Endothelial cell of umbilical vein (primary cell): ENCODE results near the gene CLTCL1. TPM values are rescaled to one million over a fixed set of nuclear protein-coding genes. Genes with fewer than 3 reads are reported as not detected.
"Not testable (repeated sequence)": the region's sequence is repeated elsewhere in the genome, so short reads cannot be mapped to it uniquely, and the experiment has no call there.

Experiments
- BruUV-seq: library from RNA; stranded (reverse); fragments of 400-500 nt; replicated peaks from 2 replicates; lab custom pipeline; 2021; lab: Mats Ljungman, UMichigan
- CTCF ChIA-PET: fragments of 300-600, 350-600 bp; sonication (Branson Sonifier 250); formaldehyde crosslinking; loops from one replicate; lab custom pipeline; 2021; ENCODE audit warnings: antibody characterized with exemption, inconsistent platforms; lab: Charles Lee
- POLR2A ChIA-PET: fragments of 300-600, 350-600 bp; sonication (Branson Sonifier 250); formaldehyde crosslinking; loops from one replicate; lab custom pipeline; 2021; ENCODE audit warnings: antibody characterized with exemption, inconsistent platforms; lab: Charles Lee
- DNase-seq: peaks from one replicate; pipeline ENCODE4 v3.0.0-alpha.2; 2011; ENCODE audit warnings: low read depth, low spot score
- FAIRE-seq: peaks from 2 replicates; lab custom pipeline; 2011; peaks lifted over from hg19 to GRCh38; lab: Jason Lieb, UNC
- H2AFZ ChIP-seq: 2 replicates; pipeline ENCODE4 v1.6.0; 2012; ENCODE audit warnings: low read depth, low read length, control low read depth, inconsistent platforms
- H3K27ac ChIP-seq: 2 replicates; pipeline ENCODE4 v1.5.1; 2011; ENCODE audit warnings: low read depth, mild to moderate bottlenecking, control low read depth, low read length, moderate library complexity; ENCODE audit not compliant: insufficient read depth
- H3K27me3 ChIP-seq, 2 experiments: 2 replicates each; pipeline versions ENCODE4 v1.6.0 to v1.6.1; 2011; ENCODE audit warnings: low read length in 2 of 2, mixed read lengths in 1 of 2; ENCODE audit not compliant: control insufficient read depth in 2 of 2, insufficient read depth in 2 of 2
- H3K36me3 ChIP-seq, 2 experiments: 2 replicates in 1 of 2; 3 replicates in 1 of 2; pipeline ENCODE4 v1.5.1; 2011; ENCODE audit warnings: low read length in 2 of 2, mild to moderate bottlenecking in 1 of 2, moderate library complexity in 1 of 2; ENCODE audit not compliant: control insufficient read depth in 2 of 2, insufficient read depth in 2 of 2; ENCODE audit errors: extremely low read depth in 1 of 2
- H3K4me1 ChIP-seq: 3 replicates; pipeline ENCODE4 v1.5.1; 2011; ENCODE audit warnings: mild to moderate bottlenecking, low read length; ENCODE audit not compliant: control insufficient read depth, insufficient read depth; ENCODE audit errors: extremely low read depth
- H3K4me2 ChIP-seq: 2 replicates; pipeline ENCODE4 v1.6.1; 2011; ENCODE audit warnings: low read length, control low read depth, mixed read lengths; ENCODE audit not compliant: insufficient read depth
- H3K4me3 ChIP-seq, 3 experiments: fragments of 200-600 bp in 1 of 3; sonication (generic), shearing (Covaris generic) in 1 of 3; replicated peaks in 1 of 3; 2 replicates each; pipeline ENCODE4 v1.5.1; 2011 to 2016; ENCODE audit warnings: control low read depth in 3 of 3, low read length in 3 of 3, mild to moderate bottlenecking in 2 of 3, inconsistent platforms in 1 of 3, low read depth in 1 of 3, moderate library complexity in 1 of 3; ENCODE audit not compliant: insufficient read depth in 1 of 3
- H3K79me2 ChIP-seq: 2 replicates; pipeline ENCODE4 v1.6.0; 2012; ENCODE audit warnings: low read length, inconsistent platforms; ENCODE audit not compliant: control insufficient read depth, insufficient read depth
- H3K9ac ChIP-seq: replicated peaks from 2 replicates; pipeline ENCODE3; 2011; ENCODE audit warnings: low read length, control low read depth; ENCODE audit not compliant: insufficient read depth; ENCODE audit errors: extremely low read depth
- H3K9me1 ChIP-seq: replicated peaks from 3 replicates; pipeline ENCODE4 v1.6.0; 2011; ENCODE audit warnings: mild to moderate bottlenecking, low read length; ENCODE audit not compliant: control insufficient read depth, insufficient read depth; ENCODE audit errors: extremely low read depth
- H3K9me3 ChIP-seq: replicated peaks from 2 replicates; pipeline ENCODE4 v1.5.1; 2012; ENCODE audit warnings: low read length, inconsistent platforms; ENCODE audit not compliant: control insufficient read depth, insufficient read depth
- H4K20me1 ChIP-seq: replicated peaks from 2 replicates; pipeline ENCODE3; 2011; ENCODE audit warnings: mild to moderate bottlenecking, low read length; ENCODE audit not compliant: control insufficient read depth, insufficient read depth; ENCODE audit errors: extremely low read depth
- FOS ChIP-seq: IDR thresholded peaks from 2 replicates; pipeline ENCODE4 v1.6.1; 2011; ENCODE audit warnings: mild to moderate bottlenecking, low read length, moderate library complexity, borderline replicate concordance; ENCODE audit not compliant: insufficient read depth
- JUN ChIP-seq: IDR thresholded peaks from 2 replicates; pipeline ENCODE4 v1.6.1; 2011; ENCODE audit warnings: borderline replicate concordance, low read depth; ENCODE audit not compliant: insufficient read length, insufficient read depth
- MYC ChIP-seq: IDR thresholded peaks from one replicate; pipeline ENCODE4 v1.6.1; 2011; ENCODE audit warnings: mild to moderate bottlenecking, low read depth, low read length
- POLR2A ChIP-seq: IDR thresholded peaks from 2 replicates; pipeline ENCODE4 v1.6.1; 2012; ENCODE audit warnings: low read depth, mild to moderate bottlenecking, control low read depth, low read length
- POLR2AphosphoS5 ChIP-seq: IDR thresholded peaks from 2 replicates; pipeline ENCODE4 v1.6.1; 2012; ENCODE audit warnings: low read depth, mild to moderate bottlenecking, control low read depth, low read length, moderate library complexity; ENCODE audit not compliant: insufficient read depth
- dilution Hi-C: fragments of 300-500 bp; cut with MboI; formaldehyde crosslinking; loops from one replicate; pipeline ENCODE4 v1.15.0; 2019; ENCODE audit warnings: low sequenced_read_pairs; ENCODE audit not compliant: extremely low pct_ligation_motif_present
- intact Hi-C: fragments of 100-400 bp; cut with micrococcal nuclease; formaldehyde crosslinking; loops from one replicate; pipeline ENCODE4 v1.10.0; 2022
- polyA plus RNA-seq, 4 experiments: library from polyadenylated mRNA; depleted of rRNA in 3 of 4; stranded (reverse) in 3 of 4; unstranded in 1 of 4; fragments of >200 nt; gene quantifications; 2 replicates each; pipeline versions ENCODE4 v1.2.1 to v1.2.3, GENCODE V29; 2011 to 2012; ENCODE audit warnings: missing spikeins in 1 of 4
- total RNA-seq: library from RNA; stranded (reverse); gene quantifications from 2 replicates; pipeline ENCODE4 v1.2.3, GENCODE V29; 2021

CLTCL1 gene
- total and polyA plus RNA-seq, 2 donors (not counting 3 experiments of a cell fraction or from before 2014, with no cell fraction given) = 5.0 to 6.2 TPM

DNA sequence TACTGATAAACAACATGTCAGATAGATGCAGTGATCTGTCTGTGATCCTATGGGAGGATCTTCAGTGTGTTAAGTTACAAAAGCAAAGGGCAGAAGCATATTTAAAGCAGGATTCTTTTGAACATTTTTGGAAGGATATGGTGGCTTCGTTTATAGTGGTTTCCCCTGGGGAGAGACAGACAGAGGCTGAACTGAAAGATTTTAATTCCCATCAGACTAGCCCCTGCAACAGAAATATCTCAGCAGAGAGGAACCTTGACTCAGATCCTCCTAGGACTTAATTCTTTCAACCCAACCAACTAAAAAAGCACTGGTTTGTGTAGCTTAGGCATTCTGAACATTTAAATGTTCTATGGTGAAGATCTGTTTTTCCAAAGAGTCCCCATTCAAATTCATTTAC, 5.7 kb downstream of the CLTCL1 start:
- FAIRE-seq (no peak), DNase-seq (no peak)
- H3K9ac ChIP-seq = no peak overlapping the region
- TF ChIP-seq JUN (no peak), POLR2A (no peak), MYC (no peak), FOS (no peak), POLR2AphosphoS5 (no peak)
- CTCF ChIA-PET = no interaction called here
- no peaks in the 10 kb centered on the region for H3K27me3 ChIP-seq
- POLR2A ChIA-PET = no interaction called here
- no peak overlapping the region for H3K27ac ChIP-seq
- H2AFZ ChIP-seq = no peak overlapping the region
- no peaks in the 10 kb centered on the region for H3K79me2 ChIP-seq
- H4K20me1 ChIP-seq = no peaks in the 10 kb centered on the region
- intact Hi-C loops = no loop called here
- no peaks in the 10 kb centered on the region for H3K36me3 ChIP-seq
- dilution Hi-C loops = no loop called here
- H3K4me2 ChIP-seq = no peak overlapping the region
- no peak overlapping the region for H3K4me3 ChIP-seq
- no peaks in the 10 kb centered on the region for H3K9me3 ChIP-seq
- BruUV-seq = no TSS peak
- no peaks in the 10 kb centered on the region for H3K9me1 ChIP-seq
- peaks cover 5% of the 10 kb centered on the region for H3K4me1 ChIP-seq

DNA sequence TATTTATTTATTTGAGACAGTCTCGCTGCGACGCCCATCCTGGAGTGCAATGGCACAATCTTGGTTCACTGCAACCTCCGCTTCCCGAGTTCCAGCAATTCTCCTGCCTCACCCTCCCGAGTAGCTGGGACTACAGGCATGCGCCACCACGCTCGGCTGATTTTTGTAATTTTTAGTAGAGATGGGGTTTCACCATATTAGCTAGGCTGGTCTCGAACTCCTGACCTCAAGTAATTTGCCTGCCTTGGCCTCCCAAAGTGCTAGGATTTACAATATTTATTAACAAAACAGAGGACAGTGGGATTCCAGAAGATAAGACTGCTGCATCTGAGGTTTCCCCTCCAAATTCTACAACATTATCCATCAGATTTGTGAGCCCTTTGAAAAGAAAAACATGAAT, 12.4 kb downstream of the CLTCL1 start:
- H3K27me3 ChIP-seq, H3K27ac ChIP-seq, DNase-seq, H3K9me1 ChIP-seq, dilution Hi-C loops, H3K9me3 ChIP-seq, H2AFZ ChIP-seq, H3K79me2 ChIP-seq, intact Hi-C loops, H4K20me1 ChIP-seq, H3K4me2 ChIP-seq, FAIRE-seq, H3K36me3 ChIP-seq, H3K4me1 ChIP-seq, POLR2A ChIA-PET, H3K4me3 ChIP-seq, BruUV-seq, H3K9ac ChIP-seq: not testable (repeated sequence)
- CTCF ChIA-PET = interaction anchor here (0.6 kb wide), 1 partner anchor 49 kb away, joined by 4 read pairs; no protein-coding TSS in a partner anchor
